MCF 10A (cell line): ENCODE data around the gene NAPSA. TPM values are rescaled to one million over a fixed set of nuclear protein-coding genes. Genes with fewer than 3 reads are reported as not detected.
"Not testable (repeated sequence)": the region's sequence is repeated elsewhere in the genome, so short reads cannot be mapped to it uniquely, and the experiment has no call there.

ENCODE experiments used
- BruUV-seq: library from RNA; stranded (reverse); fragments of 400-500 nt; replicated peaks from 2 replicates; lab custom pipeline; 2021; lab: Mats Ljungman, UMichigan
- CTCF ChIA-PET: fragments of 300-600 bp; sonication (Branson Sonifier 250); formaldehyde crosslinking; extraction: SDS; loops from one replicate; lab custom pipeline; 2021; ENCODE audit warnings: antibody characterized with exemption, inconsistent platforms; lab: Yijun Ruan, JAX
- POLR2A ChIA-PET: fragments of 300-600, 350-650 bp; sonication (Branson Sonifier 250); formaldehyde crosslinking; extraction: SDS; loops from one replicate; lab custom pipeline; 2020; ENCODE audit warnings: antibody characterized with exemption, inconsistent platforms; lab: Yijun Ruan, JAX
- DNase-seq: peaks from one replicate; pipeline ENCODE4 v3.0.0-alpha.2; 2018; ENCODE audit not compliant: unreplicated experiment
- H3K27ac Mint-ChIP-seq: one replicate; pipeline ENCODE4 v1.8.0; 2022; ENCODE audit warnings: mild to moderate bottlenecking, low read depth, mixed read lengths; ENCODE audit not compliant: unreplicated experiment
- H3K27me3 Mint-ChIP-seq: one replicate; pipeline ENCODE4 v1.8.0; 2022; ENCODE audit warnings: mixed read lengths; ENCODE audit not compliant: insufficient read depth, unreplicated experiment
- H3K36me3 Mint-ChIP-seq: one replicate; pipeline ENCODE4 v1.8.0; 2022; ENCODE audit warnings: mild to moderate bottlenecking, moderate library complexity, mixed read lengths; ENCODE audit not compliant: insufficient read depth, unreplicated experiment
- H3K4me1 Mint-ChIP-seq: one replicate; pipeline ENCODE4 v1.8.0; 2022; ENCODE audit warnings: mixed read lengths; ENCODE audit not compliant: insufficient read depth, unreplicated experiment
- H3K4me3 Mint-ChIP-seq: one replicate; pipeline ENCODE4 v1.8.0; 2022; ENCODE audit warnings: mild to moderate bottlenecking, moderate library complexity, mixed read lengths; ENCODE audit not compliant: unreplicated experiment
- H3K9me3 Mint-ChIP-seq: one replicate; pipeline ENCODE4 v1.8.0; 2022; ENCODE audit warnings: mixed read lengths; ENCODE audit not compliant: unreplicated experiment
- CTCF ChIP-seq: fragments of 200-600 bp; IDR thresholded peaks from one replicate; pipeline ENCODE4 v1.8.0; 2022; ENCODE audit warnings: antibody characterized with exemption, mild to moderate bottlenecking; ENCODE audit not compliant: unreplicated experiment
- intact Hi-C: fragments of 100-400 bp; cut with micrococcal nuclease; formaldehyde crosslinking; loops from 2 replicates; pipeline ENCODE4 v1.14.1; 2022
- total RNA-seq: library from RNA; stranded (reverse); gene quantifications from 2 replicates; pipeline ENCODE4 v1.2.3, GENCODE V29; 2022

NAPSA gene
- total RNA-seq, 1 experiment from 2014 or later: 0.51 TPM

GRCh38 chr19:50340331-50340730 lies 25.1 kb downstream of the NAPSA start:
- H3K9me3 Mint-ChIP-seq: peaks cover 5% of the 10 kb centered on the region
- no TSS peak for BruUV-seq
- H3K27ac Mint-ChIP-seq: no peak overlapping the region
- POLR2A ChIA-PET: no interaction called here
- TF ChIP-seq CTCF: no peak
- no peaks in the 10 kb centered on the region for H3K27me3 Mint-ChIP-seq
- no peaks in the 10 kb centered on the region for H3K36me3 Mint-ChIP-seq
- H3K4me1 Mint-ChIP-seq: no peaks in the 10 kb centered on the region
- no peak overlapping the region for H3K4me3 Mint-ChIP-seq
- CTCF ChIA-PET: interaction anchor here (0.7 to 1.8 kb wide), 2 partner anchors 17 to 830 kb away, joined by 3 to 5 read pairs; no protein-coding TSS in a partner anchor
- intact Hi-C loops: no loop called here
- DNase-seq: no peak

- H3K9me3 Mint-ChIP-seq: peaks cover 10% of the 10 kb centered on the region
- H3K4me1 Mint-ChIP-seq, H3K27me3 Mint-ChIP-seq, DNase-seq, intact Hi-C loops, H3K36me3 Mint-ChIP-seq, POLR2A ChIA-PET, H3K4me3 Mint-ChIP-seq, H3K27ac Mint-ChIP-seq, BruUV-seq: not testable (repeated sequence)
- CTCF ChIA-PET: interaction anchor here (0.6 to 2.3 kb wide), 3 partner anchors 11 to 1440 kb away, joined by 3 to 10 read pairs (median 5); no protein-coding TSS in a partner anchor
Measured at GRCh38 chr19:50337031-50337430, 28.4 kb downstream of the NAPSA start.

- Mint-ChIP-seq H3K9me3 (peaks cover 16% of the 10 kb centered on the region), H3K4me3 (no peak overlapping the region), H3K36me3 (no peaks in the 10 kb centered on the region), H3K4me1 (no peaks in the 10 kb centered on the region), H3K27me3 (peaks cover 29% of the 10 kb centered on the region), H3K27ac (no peak overlapping the region)
- DNase-seq: no peak
- CTCF ChIA-PET: interaction anchor here (0.6 kb wide), 1 partner anchor 169 kb away, joined by 3 read pairs; no protein-coding TSS in a partner anchor
- TF ChIP-seq CTCF: no peak
- no TSS peak for BruUV-seq
- intact Hi-C loops: no loop called here
- POLR2A ChIA-PET: no interaction called here
Measured at GRCh38 chr19:50334741-50335421, 30.6 kb downstream of the NAPSA start.

GRCh38 chr19:50333737-50334617 lies 31.5 kb downstream of the NAPSA start:
- intact Hi-C loops: no loop called here
- no peaks in the 10 kb centered on the region for H3K36me3 Mint-ChIP-seq
- H3K27me3 Mint-ChIP-seq: peaks cover 37% of the 10 kb centered on the region
- peaks cover 23% of the 10 kb centered on the region for H3K9me3 Mint-ChIP-seq
- no peak for DNase-seq
- no TSS peak for BruUV-seq
- POLR2A ChIA-PET: no interaction called here
- H3K27ac Mint-ChIP-seq: no peak overlapping the region
- no peak for TF ChIP-seq CTCF
- H3K4me3 Mint-ChIP-seq: no peak overlapping the region
- CTCF ChIA-PET: no interaction called here
- no peaks in the 10 kb centered on the region for H3K4me1 Mint-ChIP-seq
